Measurements from ENCODE around the gene SPOP. TPM values are rescaled to one million over a fixed set of nuclear protein-coding genes. Genes with fewer than 3 reads are reported as not detected.
A peak's percentile ranks its signal among the peaks of the same experiment; 100 is the strongest.

Gene SPOP
- total and polyA plus RNA-seq, 4 experiments from 2014 or later, result 83.1 to 126 (median 98.4) TPM

GRCh38 chr17:49634485-49634860 is 43.4 kb downstream of the SPOP start:
- DNase-seq, result no peak
- Histone ChIP-seq H3K4me1 (ENCODE audit: insufficient read depth, low read length) (peaks cover 11% of the 10 kb centered on the region), H3K36me3 (ENCODE audit: insufficient read depth, low read length) (peaks cover 5% of the 10 kb centered on the region), H3K27me3 (ENCODE audit: insufficient read depth, low read length) (no peaks in the 10 kb centered on the region), H3K9me3 (ENCODE audit: control insufficient read depth in 1 of 2, low read length in 2 of 2) (no peaks in the 10 kb centered on the region), H3K27ac (ENCODE audit: low read depth, low read length) (no peak overlapping the region), H3K4me3 (ENCODE audit: low read length in 2 of 2) (no peak overlapping the region)
- Mint-ChIP-seq H3K4me3 (no peak overlapping the region), H3K4me1 (peaks cover 20 to 35% (median 33%) of the 10 kb centered on the region in 4 donors), H3K27ac (peak overlapping the region in 2 of 7 donors; percentile 26 to 34), H3K9me3 (no peaks in the 10 kb centered on the region), H3K27me3 (no peaks in the 10 kb centered on the region), H3K36me3 (peaks cover 15 to 17% of the 10 kb centered on the region in 2 donors)
- ChIA-PET POLR2A (ENCODE audit: partially characterized antibody) (no interaction called here), CTCF (ENCODE audit: partially characterized antibody) (interaction anchor here (0.6 to 1.4 kb wide), 3 partner anchors 16 to 61 kb away, joined by 3 to 4 read pairs (median 4); no protein-coding TSS in a partner anchor)
- intact Hi-C loops (cut with micrococcal nuclease), result no loop called here

GRCh38 chr17:49633762-49634484 is 44.0 kb downstream of the SPOP start:
- ChIA-PET POLR2A (ENCODE audit: partially characterized antibody) (no interaction called here), CTCF (ENCODE audit: partially characterized antibody) (interaction anchor here (0.6 to 1.4 kb wide), 4 partner anchors 15 to 1366 kb away, joined by 3 to 4 read pairs (median 4); no protein-coding TSS in a partner anchor)
- Histone ChIP-seq H3K4me1 (ENCODE audit: insufficient read depth, low read length) (peaks cover 12% of the 10 kb centered on the region), H3K27ac (ENCODE audit: low read depth, low read length) (no peak overlapping the region), H3K36me3 (ENCODE audit: insufficient read depth, low read length) (peaks cover 3% of the 10 kb centered on the region), H3K4me3 (ENCODE audit: low read length in 2 of 2) (no peak overlapping the region), H3K9me3 (ENCODE audit: control insufficient read depth in 1 of 2, low read length in 2 of 2) (no peaks in the 10 kb centered on the region), H3K27me3 (ENCODE audit: insufficient read depth, low read length) (no peaks in the 10 kb centered on the region)
- H3K36me3 Mint-ChIP-seq, result peaks cover 13 to 14% of the 10 kb centered on the region in 2 donors
- peaks cover 20 to 37% (median 33%) of the 10 kb centered on the region in 4 donors for H3K4me1 Mint-ChIP-seq
- peak overlapping the region in 1 of 7 donors; percentile 43 for H3K27ac Mint-ChIP-seq
- no peak for DNase-seq
- intact Hi-C loops (cut with micrococcal nuclease), result no loop called here
- no peak overlapping the region for H3K4me3 Mint-ChIP-seq
- no peaks in the 10 kb centered on the region for H3K27me3 Mint-ChIP-seq
- H3K9me3 Mint-ChIP-seq, result no peaks in the 10 kb centered on the region

GRCh38 chr17:49633250-49633649 is 44.6 kb downstream of the SPOP start:
- no peaks in the 10 kb centered on the region for H3K9me3 ChIP-seq (ENCODE audit: control insufficient read depth in 1 of 2, low read length in 2 of 2)
- intact Hi-C loops (cut with micrococcal nuclease), result no loop called here
- no peak overlapping the region for H3K4me3 ChIP-seq (ENCODE audit: low read length in 2 of 2)
- Mint-ChIP-seq H3K36me3 (peaks cover 9 to 13% of the 10 kb centered on the region in 2 donors), H3K27me3 (no peaks in the 10 kb centered on the region), H3K9me3 (no peaks in the 10 kb centered on the region), H3K4me1 (peaks cover 23 to 44% (median 33%) of the 10 kb centered on the region in 4 donors), H3K4me3 (no peak overlapping the region), H3K27ac (peak overlapping the region in 1 of 7 donors; percentile 8)
- no peak for DNase-seq
- H3K4me1 ChIP-seq (ENCODE audit: insufficient read depth, low read length), result peaks cover 12% of the 10 kb centered on the region
- no peaks in the 10 kb centered on the region for H3K36me3 ChIP-seq (ENCODE audit: insufficient read depth, low read length)
- CTCF ChIA-PET (ENCODE audit: partially characterized antibody), result interaction anchor here (0.7 to 1.4 kb wide), 3 partner anchors 14 to 1365 kb away, joined by 3 to 4 read pairs (median 3); no protein-coding TSS in a partner anchor
- H3K27me3 ChIP-seq (ENCODE audit: insufficient read depth, low read length), result no peaks in the 10 kb centered on the region
- no peak overlapping the region for H3K27ac ChIP-seq (ENCODE audit: low read depth, low read length)
- POLR2A ChIA-PET (ENCODE audit: partially characterized antibody), result no interaction called here

GRCh38 chr17:49632201-49632600 is 45.7 kb downstream of the SPOP start:
- ChIA-PET POLR2A (ENCODE audit: partially characterized antibody) (no interaction called here), CTCF (ENCODE audit: partially characterized antibody) (interaction anchor here (0.9 to 1.0 kb wide), 2 partner anchors 63 to 76 kb away, joined by 3 read pairs; no protein-coding TSS in a partner anchor)
- Mint-ChIP-seq H3K4me3 (no peak overlapping the region), H3K36me3 (peaks cover 5 to 17% of the 10 kb centered on the region in 2 donors), H3K4me1 (peaks cover 24 to 50% (median 32%) of the 10 kb centered on the region in 4 donors), H3K9me3 (no peaks in the 10 kb centered on the region), H3K27ac (peak overlapping the region in 2 of 7 donors; percentile 25 to 62), H3K27me3 (no peaks in the 10 kb centered on the region)
- Histone ChIP-seq H3K4me3 (ENCODE audit: low read length in 2 of 2) (no peak overlapping the region), H3K27me3 (ENCODE audit: insufficient read depth, low read length) (no peaks in the 10 kb centered on the region), H3K4me1 (ENCODE audit: insufficient read depth, low read length) (peaks cover 12% of the 10 kb centered on the region), H3K27ac (ENCODE audit: low read depth, low read length) (no peak overlapping the region), H3K9me3 (ENCODE audit: control insufficient read depth in 1 of 2, low read length in 2 of 2) (no peaks in the 10 kb centered on the region), H3K36me3 (ENCODE audit: insufficient read depth, low read length) (no peaks in the 10 kb centered on the region)
- intact Hi-C loops (cut with micrococcal nuclease), result no loop called here
- DNase-seq, result no peak

GRCh38 chr17:49631496-49631895 is 46.4 kb downstream of the SPOP start:
- Mint-ChIP-seq H3K4me1 (peaks cover 24 to 50% (median 32%) of the 10 kb centered on the region in 4 donors), H3K27me3 (no peaks in the 10 kb centered on the region), H3K4me3 (no peak overlapping the region), H3K9me3 (no peaks in the 10 kb centered on the region), H3K36me3 (peaks cover 5 to 17% of the 10 kb centered on the region in 2 donors), H3K27ac (peak overlapping the region in 5 of 7 donors; percentile 11 to 73 (median 67))
- intact Hi-C loops (cut with micrococcal nuclease), result no loop called here
- H3K36me3 ChIP-seq (ENCODE audit: insufficient read depth, low read length), result no peaks in the 10 kb centered on the region
- H3K27me3 ChIP-seq (ENCODE audit: insufficient read depth, low read length), result no peaks in the 10 kb centered on the region
- no peaks in the 10 kb centered on the region for H3K9me3 ChIP-seq (ENCODE audit: control insufficient read depth in 1 of 2, low read length in 2 of 2)
- POLR2A ChIA-PET (ENCODE audit: partially characterized antibody), result no interaction called here
- H3K4me3 ChIP-seq (ENCODE audit: low read length in 2 of 2), result no peak overlapping the region
- no peak for DNase-seq
- CTCF ChIA-PET (ENCODE audit: partially characterized antibody), result interaction anchor here (0.9 to 1.0 kb wide), 2 partner anchors 64 to 75 kb away, joined by 3 read pairs; no protein-coding TSS in a partner anchor
- no peak overlapping the region for H3K27ac ChIP-seq (ENCODE audit: low read depth, low read length)
- peaks cover 12% of the 10 kb centered on the region for H3K4me1 ChIP-seq (ENCODE audit: insufficient read depth, low read length)

GRCh38 chr17:49630113-49630900 is 47.6 kb downstream of the SPOP start:
- Histone ChIP-seq H3K27ac (ENCODE audit: low read depth, low read length) (no peak overlapping the region), H3K4me3 (ENCODE audit: low read length in 2 of 2) (no peak overlapping the region), H3K36me3 (ENCODE audit: insufficient read depth, low read length) (no peaks in the 10 kb centered on the region), H3K9me3 (ENCODE audit: control insufficient read depth in 1 of 2, low read length in 2 of 2) (no peaks in the 10 kb centered on the region), H3K4me1 (ENCODE audit: insufficient read depth, low read length) (peaks cover 12% of the 10 kb centered on the region), H3K27me3 (ENCODE audit: insufficient read depth, low read length) (no peaks in the 10 kb centered on the region)
- ChIA-PET POLR2A (ENCODE audit: partially characterized antibody) (no interaction called here), CTCF (ENCODE audit: partially characterized antibody) (no interaction called here)
- H3K27ac Mint-ChIP-seq, result peak overlapping the region in 4 of 7 donors; percentile 18 to 74 (median 27)
- H3K36me3 Mint-ChIP-seq, result peaks cover 5 to 17% of the 10 kb centered on the region in 2 donors
- intact Hi-C loops (cut with micrococcal nuclease), result no loop called here
- peaks cover 23 to 50% (median 32%) of the 10 kb centered on the region in 4 donors for H3K4me1 Mint-ChIP-seq
- no peak for DNase-seq
- peak overlapping the region in 2 of 8 donors; percentile 4 to 18 for H3K4me3 Mint-ChIP-seq
- no peaks in the 10 kb centered on the region for H3K9me3 Mint-ChIP-seq
- H3K27me3 Mint-ChIP-seq, result no peaks in the 10 kb centered on the region

- Histone ChIP-seq H3K4me3 (ENCODE audit: low read length in 2 of 2) (no peak overlapping the region), H3K9me3 (ENCODE audit: control insufficient read depth in 1 of 2, low read length in 2 of 2) (no peaks in the 10 kb centered on the region), H3K27ac (ENCODE audit: low read depth, low read length) (no peak overlapping the region), H3K4me1 (ENCODE audit: insufficient read depth, low read length) (peaks cover 12% of the 10 kb centered on the region), H3K36me3 (ENCODE audit: insufficient read depth, low read length) (no peaks in the 10 kb centered on the region), H3K27me3 (ENCODE audit: insufficient read depth, low read length) (no peaks in the 10 kb centered on the region)
- POLR2A ChIA-PET (ENCODE audit: partially characterized antibody), result no interaction called here
- Mint-ChIP-seq H3K9me3 (no peaks in the 10 kb centered on the region), H3K36me3 (peaks cover 5 to 14% of the 10 kb centered on the region in 2 donors), H3K27me3 (no peaks in the 10 kb centered on the region), H3K27ac (peak overlapping the region in 4 of 7 donors; percentile 1 to 20 (median 16)), H3K4me3 (no peak overlapping the region), H3K4me1 (peaks cover 20 to 41% (median 30%) of the 10 kb centered on the region in 4 donors)
- DNase-seq, result no peak
- CTCF ChIA-PET (ENCODE audit: partially characterized antibody), result no interaction called here
- intact Hi-C loops (cut with micrococcal nuclease), result no loop called here
Observed at GRCh38 chr17:49629447-49629846, 48.5 kb downstream of the SPOP start.

Measured in CD4-positive, alpha-beta memory T cell (primary cell).